ENCODE results near the gene VPS37B.

VPS37B gene

DNA sequence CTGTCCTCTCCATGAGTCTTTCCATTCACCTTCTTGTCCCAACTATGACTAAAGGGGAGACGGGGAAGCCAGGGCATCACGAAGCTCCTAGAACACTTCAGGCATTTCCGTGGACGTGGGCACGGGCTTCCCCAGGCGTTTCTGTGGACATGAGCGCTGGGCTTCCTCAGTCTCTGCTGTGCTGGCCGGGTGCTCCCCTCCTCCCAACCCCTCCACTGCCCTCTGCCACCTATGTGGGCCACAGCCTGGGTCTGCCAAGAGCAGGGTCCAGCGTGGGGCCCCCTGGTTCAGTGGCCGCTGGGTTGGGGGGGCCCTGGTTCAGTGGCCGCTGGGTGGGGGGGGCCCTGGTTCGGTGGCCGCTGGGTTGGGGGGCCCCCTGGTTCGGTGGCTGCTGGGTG, 45.9 kb downstream of the VPS37B start:
- Histone ChIP-seq H3K9ac (ENCODE audit: low read length) (no peak overlapping the region), H4K20me1 (ENCODE audit: insufficient read depth, low read length) (no peaks in the 10 kb centered on the region), H3K27me3 (ENCODE audit: low read depth, low read length) (no peaks in the 10 kb centered on the region), H3K4me1 (ENCODE audit: low read length) (no peaks in the 10 kb centered on the region), H3K79me2 (ENCODE audit: low read length) (no peaks in the 10 kb centered on the region), H2AFZ (ENCODE audit: low read depth, low read length) (no peak overlapping the region), H3K27ac (ENCODE audit: low read length) (no peak overlapping the region), H3K4me3 (ENCODE audit: low read length) (no peak overlapping the region), H3K4me2 (ENCODE audit: low read length) (no peak overlapping the region), H3K9me3 (ENCODE audit: insufficient read depth, low read length) (no peaks in the 10 kb centered on the region), H3K36me3 (replicated peaks; ENCODE audit: low read depth, low read length) (no peaks in the 10 kb centered on the region)
- no peak for TF ChIP-seq EZH2phosphoT487 (IDR thresholded peaks at IDR 0.05; ENCODE audit: low read depth)
- TF ChIP-seq, protein P1, sequence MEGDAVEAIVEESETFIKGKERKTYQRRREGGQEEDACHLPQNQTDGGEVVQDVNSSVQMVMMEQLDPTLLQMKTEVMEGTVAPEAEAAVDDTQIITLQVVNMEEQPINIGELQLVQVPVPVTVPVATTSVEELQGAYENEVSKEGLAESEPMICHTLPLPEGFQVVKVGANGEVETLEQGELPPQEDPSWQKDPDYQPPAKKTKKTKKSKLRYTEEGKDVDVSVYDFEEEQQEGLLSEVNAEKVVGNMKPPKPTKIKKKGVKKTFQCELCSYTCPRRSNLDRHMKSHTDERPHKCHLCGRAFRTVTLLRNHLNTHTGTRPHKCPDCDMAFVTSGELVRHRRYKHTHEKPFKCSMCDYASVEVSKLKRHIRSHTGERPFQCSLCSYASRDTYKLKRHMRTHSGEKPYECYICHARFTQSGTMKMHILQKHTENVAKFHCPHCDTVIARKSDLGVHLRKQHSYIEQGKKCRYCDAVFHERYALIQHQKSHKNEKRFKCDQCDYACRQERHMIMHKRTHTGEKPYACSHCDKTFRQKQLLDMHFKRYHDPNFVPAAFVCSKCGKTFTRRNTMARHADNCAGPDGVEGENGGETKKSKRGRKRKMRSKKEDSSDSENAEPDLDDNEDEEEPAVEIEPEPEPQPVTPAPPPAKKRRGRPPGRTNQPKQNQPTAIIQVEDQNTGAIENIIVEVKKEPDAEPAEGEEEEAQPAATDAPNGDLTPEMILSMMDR (IDR thresholded peaks at IDR 0.05; ENCODE audit: low read depth, low read length), result no peak

DNA sequence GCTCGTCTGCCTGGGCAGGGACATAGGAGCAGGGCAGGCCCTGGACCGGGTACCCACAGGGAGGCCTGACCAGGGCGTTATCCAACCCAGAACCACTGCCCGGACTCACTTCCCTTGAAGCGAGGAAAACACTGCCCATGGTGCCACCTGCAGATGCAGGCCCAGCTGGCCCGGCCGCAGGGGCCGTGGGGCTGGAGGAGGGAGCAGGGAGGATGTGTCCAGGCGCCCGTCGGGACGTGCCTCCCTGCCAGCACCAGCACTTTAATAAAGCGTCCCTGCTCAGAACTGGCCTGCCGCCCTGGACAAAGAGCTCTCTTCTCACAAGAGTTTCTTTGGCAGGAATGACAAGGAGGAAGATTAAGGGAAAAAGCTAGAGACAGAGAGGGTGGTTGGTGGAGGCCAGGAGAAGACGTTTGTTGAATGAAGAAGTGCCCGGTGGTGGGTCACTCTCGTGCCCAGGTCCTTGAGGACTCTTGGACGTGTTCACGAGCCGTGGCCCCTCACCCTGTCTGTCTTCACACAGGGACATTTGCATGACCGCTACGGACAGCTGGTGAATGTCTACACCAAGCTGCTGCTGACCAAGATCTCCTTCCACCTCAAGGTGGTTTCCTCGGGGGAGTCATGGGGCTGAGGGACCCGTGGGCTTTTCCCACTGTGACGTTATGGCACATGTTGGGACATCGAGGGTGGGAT, 46.4 kb downstream of the VPS37B start:
- H3K9ac ChIP-seq (ENCODE audit: low read length), result no peak overlapping the region
- TF ChIP-seq, protein P1 (IDR thresholded peaks at IDR 0.05; ENCODE audit: low read depth, low read length), result no peak
- no peak for TF ChIP-seq EZH2phosphoT487 (IDR thresholded peaks at IDR 0.05; ENCODE audit: low read depth)
- no peak overlapping the region for H3K4me3 ChIP-seq (ENCODE audit: low read length)
- H3K79me2 ChIP-seq (ENCODE audit: low read length), result no peaks in the 10 kb centered on the region
- no peak overlapping the region for H3K27ac ChIP-seq (ENCODE audit: low read length)
- no peaks in the 10 kb centered on the region for H4K20me1 ChIP-seq (ENCODE audit: insufficient read depth, low read length)
- no peak overlapping the region for H2AFZ ChIP-seq (ENCODE audit: low read depth, low read length)
- no peak overlapping the region for H3K4me2 ChIP-seq (ENCODE audit: low read length)
- no peaks in the 10 kb centered on the region for H3K27me3 ChIP-seq (ENCODE audit: low read depth, low read length)
- H3K9me3 ChIP-seq (ENCODE audit: insufficient read depth, low read length), result no peaks in the 10 kb centered on the region
- H3K36me3 ChIP-seq (replicated peaks; ENCODE audit: low read depth, low read length), result no peaks in the 10 kb centered on the region
- H3K4me1 ChIP-seq (ENCODE audit: low read length), result no peaks in the 10 kb centered on the region

DNA sequence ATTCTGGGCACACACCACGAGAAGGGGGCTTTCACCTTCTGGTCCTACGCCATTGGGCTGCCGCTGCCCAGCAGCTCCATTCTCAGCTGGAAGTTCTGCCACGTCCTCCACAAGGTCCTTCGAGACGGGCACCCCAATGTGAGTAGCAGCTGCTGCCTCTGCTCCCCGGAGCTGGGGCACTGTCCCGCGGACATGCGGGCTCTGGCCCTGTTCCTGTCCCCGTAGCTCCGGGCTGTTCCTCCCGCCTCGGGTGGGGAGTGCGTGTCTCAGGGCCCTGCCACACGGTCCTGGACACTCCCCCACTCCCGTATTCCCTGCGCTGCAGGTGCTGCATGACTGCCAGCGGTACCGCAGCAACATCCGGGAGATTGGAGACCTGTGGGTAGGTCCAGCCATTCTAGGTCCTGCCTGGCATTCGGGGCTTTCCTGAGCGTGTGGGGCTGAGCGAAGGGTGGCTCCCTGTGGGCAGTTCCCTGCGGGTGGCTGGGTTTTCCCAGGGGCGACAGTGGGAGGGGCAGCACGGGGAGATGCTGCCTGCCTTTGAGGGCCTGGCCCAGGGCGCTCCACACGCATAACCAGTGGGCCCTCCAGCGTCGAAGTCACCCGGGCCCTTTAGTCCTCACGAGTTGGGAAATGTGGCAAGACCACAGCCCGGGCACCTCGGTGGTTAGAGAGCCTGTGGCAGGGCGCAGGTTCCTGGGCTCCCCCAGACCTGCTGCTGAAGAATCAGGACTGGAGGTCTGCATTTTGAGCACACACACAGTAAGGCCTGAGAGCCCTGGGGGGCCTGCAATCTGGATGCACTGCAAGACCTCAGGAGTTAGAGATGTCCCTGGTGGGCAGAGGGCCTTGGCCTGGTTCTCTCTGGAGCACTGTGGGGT, 47.2 kb downstream of the VPS37B start:
- H3K36me3 ChIP-seq (replicated peaks; ENCODE audit: low read depth, low read length), result no peaks in the 10 kb centered on the region
- no peak for TF ChIP-seq EZH2phosphoT487 (IDR thresholded peaks at IDR 0.05; ENCODE audit: low read depth)
- TF ChIP-seq, protein P1 (IDR thresholded peaks at IDR 0.05; ENCODE audit: low read depth, low read length), result no peak
- no peak overlapping the region for H3K4me3 ChIP-seq (ENCODE audit: low read length)
- H4K20me1 ChIP-seq (ENCODE audit: insufficient read depth, low read length), result no peaks in the 10 kb centered on the region
- no peak overlapping the region for H3K4me2 ChIP-seq (ENCODE audit: low read length)
- H3K79me2 ChIP-seq (ENCODE audit: low read length), result no peaks in the 10 kb centered on the region
- no peak overlapping the region for H3K27ac ChIP-seq (ENCODE audit: low read length)
- no peak overlapping the region for H3K9ac ChIP-seq (ENCODE audit: low read length)
- H3K27me3 ChIP-seq (ENCODE audit: low read depth, low read length), result no peaks in the 10 kb centered on the region
- H2AFZ ChIP-seq (ENCODE audit: low read depth, low read length), result no peak overlapping the region
- H3K9me3 ChIP-seq (ENCODE audit: insufficient read depth, low read length), result no peaks in the 10 kb centered on the region
- no peaks in the 10 kb centered on the region for H3K4me1 ChIP-seq (ENCODE audit: low read length)

DNA sequence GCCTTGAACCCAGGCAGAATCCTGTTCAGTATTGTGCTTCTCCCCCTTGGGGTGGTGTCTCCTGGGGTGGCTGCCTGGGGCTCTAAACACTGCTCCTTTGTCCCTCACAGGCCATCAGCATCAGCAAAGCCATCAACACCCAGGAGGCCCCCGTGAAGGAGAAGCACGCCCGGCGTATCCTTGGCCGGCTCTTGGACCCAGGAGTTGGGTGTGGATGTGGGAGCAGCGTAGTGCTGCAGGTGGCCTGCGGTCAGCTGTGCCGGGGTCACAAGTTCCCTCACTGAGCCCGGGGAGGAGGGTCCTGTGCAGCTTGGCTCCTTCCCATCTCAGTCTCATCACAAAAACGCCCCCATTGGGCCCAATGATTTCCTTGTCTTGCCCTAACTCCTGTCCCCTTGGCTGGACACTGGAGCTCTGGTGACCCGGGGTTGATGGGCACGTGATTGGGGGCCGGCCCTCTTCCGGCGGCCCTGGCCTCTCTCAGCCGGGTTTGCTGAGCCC, 48.0 kb downstream of the VPS37B start:
- H3K9me3 ChIP-seq (ENCODE audit: insufficient read depth, low read length), result no peaks in the 10 kb centered on the region
- no peak for TF ChIP-seq EZH2phosphoT487 (IDR thresholded peaks at IDR 0.05; ENCODE audit: low read depth)
- TF ChIP-seq, protein P1 (IDR thresholded peaks at IDR 0.05; ENCODE audit: low read depth, low read length), result no peak
- H3K4me3 ChIP-seq (ENCODE audit: low read length), result no peak overlapping the region
- H4K20me1 ChIP-seq (ENCODE audit: insufficient read depth, low read length), result no peaks in the 10 kb centered on the region
- no peaks in the 10 kb centered on the region for H3K27me3 ChIP-seq (ENCODE audit: low read depth, low read length)
- no peak overlapping the region for H3K9ac ChIP-seq (ENCODE audit: low read length)
- no peak overlapping the region for H3K27ac ChIP-seq (ENCODE audit: low read length)
- no peaks in the 10 kb centered on the region for H3K79me2 ChIP-seq (ENCODE audit: low read length)
- no peak overlapping the region for H2AFZ ChIP-seq (ENCODE audit: low read depth, low read length)
- H3K4me1 ChIP-seq (ENCODE audit: low read length), result no peaks in the 10 kb centered on the region
- no peaks in the 10 kb centered on the region for H3K36me3 ChIP-seq (replicated peaks; ENCODE audit: low read depth, low read length)
- no peak overlapping the region for H3K4me2 ChIP-seq (ENCODE audit: low read length)
